ENCODE measurements around the gene CYP11A1. TPM values are rescaled to one million over a fixed set of nuclear protein-coding genes. Genes with fewer than 3 reads are reported as not detected.

CYP11A1 gene
- total and polyA plus RNA-seq, 10 of the 15 experiments (the other 5 are each of a cell fraction or from before 2014, with no cell fraction given): 0.11 to 1.2 (median 0.23) TPM; not detected in 5

GRCh38 chr15:74383695-74384565 is 16.5 kb upstream of the CYP11A1 start (continued):
- TF ChIP-seq MLLT1 (IDR thresholded peaks at IDR 0.05): peak; percentile 23; the same call in 1 of the 2 replicates
- no peak for TF ChIP-seq SUPT20H (IDR thresholded peaks at IDR 0.05; ENCODE audit: borderline replicate concordance, control insufficient read depth, low read depth, low read length)
- TF ChIP-seq IRF5 (IDR thresholded peaks at IDR 0.05; ENCODE audit: borderline replicate concordance): no peak; the same call in 1 of the 2 replicates
- peak; percentile 83 for TF ChIP-seq MTA2 (IDR thresholded peaks at IDR 0.05; ENCODE audit: low read depth)
- peak; percentile 69 for TF ChIP-seq BCL11A (IDR thresholded peaks at IDR 0.05; ENCODE audit: low read depth, low read length)
- TF ChIP-seq PKNOX1 (IDR thresholded peaks at IDR 0.05): 0 out of 2 replicates have a peak, but pooled peaks have one; percentile 24
- TF ChIP-seq ETV6 (conservative IDR thresholded peaks at IDR 0.05 in 1 of 2, IDR thresholded peaks at IDR 0.05 in 1 of 2; ENCODE audit: borderline replicate concordance in 1 of 2, low read depth in 1 of 2): peak in 1 of 2 experiments; percentile 99; a peak in 2 of 4 replicates
- TF ChIP-seq BCLAF1 (IDR thresholded peaks at IDR 0.05): no peak
- peak; percentile 92 for TF ChIP-seq SMAD1 (IDR thresholded peaks at IDR 0.05; ENCODE audit: low read depth, partially characterized antibody)
- no peak for TF ChIP-seq TARDBP (IDR thresholded peaks at IDR 0.05; ENCODE audit: borderline replicate concordance)
